ENCODE results near the gene BAIAP2. TPM values are rescaled to one million over a fixed set of nuclear protein-coding genes. Genes with fewer than 3 reads are reported as not detected.

The BAIAP2 gene
- total RNA-seq, 1 experiment from 2014 or later = not detected

DNA sequence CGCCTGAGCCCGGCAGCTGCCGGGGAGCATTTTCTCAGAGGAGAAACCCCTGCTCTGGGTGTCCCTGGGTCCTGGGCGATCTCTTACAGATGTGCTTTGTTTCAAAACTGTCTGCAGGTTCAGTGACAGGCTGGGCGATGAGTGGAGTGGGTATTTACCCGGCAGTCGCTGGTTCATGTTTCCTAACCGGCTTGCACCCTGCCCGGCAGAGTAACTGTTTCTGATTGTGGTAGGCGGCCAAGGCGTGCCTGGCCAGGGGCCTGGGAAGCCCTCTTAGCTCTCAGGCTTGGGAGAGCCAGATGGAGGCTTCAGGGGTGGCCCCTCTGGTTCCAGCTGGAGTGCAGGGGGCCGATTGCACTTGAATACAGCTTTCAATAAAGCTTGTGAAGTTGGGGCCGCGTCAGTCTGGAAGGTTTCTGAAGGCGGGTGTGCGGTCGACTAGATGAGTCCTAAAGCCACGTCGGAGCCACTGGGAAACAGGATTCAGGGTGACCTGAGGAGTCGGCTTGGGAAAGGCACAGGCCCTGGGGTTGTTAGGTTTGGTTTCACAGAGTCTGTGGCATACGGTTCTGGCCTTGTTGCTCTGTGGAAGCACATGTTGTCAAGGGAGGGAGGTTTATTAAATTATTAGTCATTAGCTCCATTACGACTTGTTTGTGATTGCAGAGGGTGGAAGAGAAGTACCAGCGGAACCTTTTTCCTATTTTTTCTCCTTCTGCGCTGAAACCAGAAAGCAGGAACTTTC lies 1.4 kb downstream of the BAIAP2 start:
- H3K4me2 ChIP-seq (ENCODE audit: low read depth, low read length, poor library complexity, severe bottlenecking) = no peak overlapping the region
- H3K27ac ChIP-seq (ENCODE audit: low read length) = no peak overlapping the region
- no peak overlapping the region for H3K9ac ChIP-seq (ENCODE audit: low read length)
- no peaks in the 10 kb centered on the region for H3K9me2 ChIP-seq (replicated peaks; ENCODE audit: insufficient read depth, low read length)
- no peak overlapping the region for H3K4me3 ChIP-seq (ENCODE audit: low read length)
- no peaks in the 10 kb centered on the region for H3K36me3 ChIP-seq (ENCODE audit: insufficient read depth, low read length)
- no peaks in the 10 kb centered on the region for H3K27me3 ChIP-seq (ENCODE audit: low read length)
- no peak for DNase-seq
- H3K79me2 ChIP-seq (ENCODE audit: low read length) = no peaks in the 10 kb centered on the region
- H4K20me1 ChIP-seq (ENCODE audit: insufficient read depth, low read depth, low read length) = no peaks in the 10 kb centered on the region
- peaks cover 5% of the 10 kb centered on the region for H3K4me1 ChIP-seq (ENCODE audit: low read length)
- H2AFZ ChIP-seq (ENCODE audit: low read length) = no peak overlapping the region
- no peaks in the 10 kb centered on the region for H3K9me3 ChIP-seq (ENCODE audit: low read length)

DNA sequence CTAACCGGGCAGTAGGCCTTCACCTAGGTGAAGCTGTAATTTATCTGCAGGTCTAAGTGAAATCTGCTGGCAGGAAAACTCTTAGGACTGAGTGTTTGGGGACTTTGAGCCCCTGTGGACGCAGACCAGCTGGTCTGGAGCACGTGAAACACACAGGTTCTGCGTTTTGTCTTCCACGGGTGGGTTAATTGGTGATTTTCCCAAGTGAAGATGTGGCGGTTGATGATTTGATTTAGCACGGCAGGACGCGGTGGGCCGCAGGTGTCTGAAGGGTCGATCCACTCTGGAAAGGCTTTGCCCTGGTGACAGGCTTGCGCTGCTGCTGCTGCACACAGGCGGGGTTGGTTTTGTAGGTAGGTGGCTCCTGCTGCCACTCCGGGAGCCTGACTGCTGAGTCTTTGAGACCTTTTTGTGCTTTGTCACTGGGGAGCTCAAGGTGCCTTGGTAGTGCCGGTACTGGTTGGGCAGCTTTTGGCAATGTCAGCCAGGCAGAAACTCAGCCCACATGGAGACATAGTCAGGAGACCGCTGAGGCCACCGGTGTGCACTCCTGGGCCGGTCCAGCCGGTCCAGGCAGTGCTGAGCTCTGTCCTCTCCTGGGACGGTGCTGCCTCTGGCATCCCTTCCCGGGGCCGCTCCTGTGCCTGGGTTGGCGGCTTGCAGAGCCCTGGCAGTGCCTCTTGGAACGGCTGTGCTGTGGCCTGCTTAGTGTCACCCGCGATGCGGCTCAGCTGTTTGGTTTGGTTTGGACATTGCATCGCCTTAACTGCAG lies 2.3 kb downstream of the BAIAP2 start:
- no peaks in the 10 kb centered on the region for H4K20me1 ChIP-seq (ENCODE audit: insufficient read depth, low read depth, low read length)
- H3K9me3 ChIP-seq (ENCODE audit: low read length) = no peaks in the 10 kb centered on the region
- no peaks in the 10 kb centered on the region for H3K9me2 ChIP-seq (replicated peaks; ENCODE audit: insufficient read depth, low read length)
- H3K4me1 ChIP-seq (ENCODE audit: low read length) = peaks cover 5% of the 10 kb centered on the region
- no peak overlapping the region for H3K4me3 ChIP-seq (ENCODE audit: low read length)
- H3K4me2 ChIP-seq (ENCODE audit: low read depth, low read length, poor library complexity, severe bottlenecking) = no peak overlapping the region
- no peak overlapping the region for H2AFZ ChIP-seq (ENCODE audit: low read length)
- H3K9ac ChIP-seq (ENCODE audit: low read length) = no peak overlapping the region
- no peaks in the 10 kb centered on the region for H3K27me3 ChIP-seq (ENCODE audit: low read length)
- H3K79me2 ChIP-seq (ENCODE audit: low read length) = no peaks in the 10 kb centered on the region
- no peak overlapping the region for H3K27ac ChIP-seq (ENCODE audit: low read length)
- no peak for DNase-seq
- H3K36me3 ChIP-seq (ENCODE audit: insufficient read depth, low read length) = no peaks in the 10 kb centered on the region

DNA sequence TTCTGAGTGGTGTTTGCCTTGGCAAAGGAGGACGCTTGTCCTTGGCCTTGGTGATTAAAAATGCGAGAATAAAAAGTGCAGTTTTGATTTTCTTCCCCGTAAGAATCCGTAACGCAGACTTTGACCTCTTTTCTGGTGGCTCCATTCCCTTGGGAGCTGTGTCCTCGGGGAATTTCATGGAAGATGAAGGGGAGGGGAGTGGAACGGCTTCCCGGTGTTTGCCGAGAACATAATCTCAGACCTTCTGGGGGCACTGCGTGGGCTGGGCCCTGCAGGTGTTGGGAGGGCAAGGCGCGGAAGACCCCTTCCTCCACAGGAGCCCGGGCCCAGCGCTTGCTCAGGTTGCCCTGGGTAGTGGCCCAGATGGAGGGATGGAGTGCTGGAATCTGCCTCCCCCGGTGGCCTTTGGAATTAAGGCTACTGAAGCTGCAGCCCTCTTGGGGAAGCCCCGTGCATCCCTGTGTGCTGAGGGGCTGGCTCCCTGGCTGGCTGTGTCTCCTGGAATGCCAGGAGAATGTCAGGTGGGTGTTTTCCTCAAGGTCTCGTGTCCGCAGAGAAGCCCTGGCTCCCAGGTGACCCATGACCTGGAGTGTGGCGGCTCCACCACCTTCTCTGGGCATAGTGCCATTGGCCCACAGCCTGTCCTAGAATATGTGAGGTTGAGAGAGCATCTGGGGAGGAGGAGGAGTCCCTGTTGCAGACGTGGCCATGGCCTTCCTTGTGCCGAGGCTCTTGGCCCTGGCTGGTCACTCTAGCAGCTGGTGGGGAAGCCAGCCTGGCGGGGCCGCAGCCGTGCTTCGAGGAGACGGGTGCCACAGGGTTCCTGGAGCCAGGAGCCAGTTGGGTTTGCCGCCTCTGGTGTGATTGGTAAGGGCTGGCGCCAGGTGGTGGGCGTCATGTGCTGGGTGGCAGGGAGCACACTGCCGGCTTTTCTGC lies 3.1 kb downstream of the BAIAP2 start:
- no peak overlapping the region for H3K4me3 ChIP-seq (ENCODE audit: low read length)
- no peaks in the 10 kb centered on the region for H3K36me3 ChIP-seq (ENCODE audit: insufficient read depth, low read length)
- H3K9ac ChIP-seq (ENCODE audit: low read length) = no peak overlapping the region
- H2AFZ ChIP-seq (ENCODE audit: low read length) = no peak overlapping the region
- H3K4me2 ChIP-seq (ENCODE audit: low read depth, low read length, poor library complexity, severe bottlenecking) = no peak overlapping the region
- no peak overlapping the region for H3K27ac ChIP-seq (ENCODE audit: low read length)
- H3K27me3 ChIP-seq (ENCODE audit: low read length) = no peaks in the 10 kb centered on the region
- peaks cover 5% of the 10 kb centered on the region for H3K4me1 ChIP-seq (ENCODE audit: low read length)
- no peaks in the 10 kb centered on the region for H3K9me2 ChIP-seq (replicated peaks; ENCODE audit: insufficient read depth, low read length)
- H3K79me2 ChIP-seq (ENCODE audit: low read length) = no peaks in the 10 kb centered on the region
- H4K20me1 ChIP-seq (ENCODE audit: insufficient read depth, low read depth, low read length) = no peaks in the 10 kb centered on the region
- no peak for DNase-seq
- H3K9me3 ChIP-seq (ENCODE audit: low read length) = no peaks in the 10 kb centered on the region

DNA sequence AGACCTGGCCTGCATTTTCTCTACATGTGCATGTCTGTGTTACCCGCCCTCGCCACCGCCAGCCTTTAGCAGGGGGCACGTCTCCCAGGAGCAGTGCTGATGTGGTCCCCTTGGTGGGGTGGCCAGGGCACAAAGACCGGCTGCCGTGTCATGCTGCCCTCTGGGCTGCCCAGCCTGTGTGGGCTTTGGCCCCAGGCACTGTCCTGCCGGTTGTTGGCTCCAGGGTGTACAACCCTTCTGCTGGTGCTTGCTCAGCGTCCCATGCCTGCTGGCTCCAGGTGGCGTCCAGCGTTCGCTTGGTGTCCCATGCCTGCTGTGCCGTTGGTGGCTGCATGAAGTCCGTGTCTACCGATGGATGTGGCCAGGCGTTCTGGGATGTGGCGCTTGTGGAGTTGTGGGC lies 4.1 kb downstream of the BAIAP2 start:
- Histone ChIP-seq H3K4me2 (ENCODE audit: low read depth, low read length, poor library complexity, severe bottlenecking) (no peak overlapping the region), H3K9ac (ENCODE audit: low read length) (no peak overlapping the region), H4K20me1 (ENCODE audit: insufficient read depth, low read depth, low read length) (no peaks in the 10 kb centered on the region), H3K27ac (ENCODE audit: low read length) (no peak overlapping the region), H3K9me2 (replicated peaks; ENCODE audit: insufficient read depth, low read length) (no peaks in the 10 kb centered on the region), H3K4me3 (ENCODE audit: low read length) (no peak overlapping the region), H3K27me3 (ENCODE audit: low read length) (no peaks in the 10 kb centered on the region), H3K36me3 (ENCODE audit: insufficient read depth, low read length) (no peaks in the 10 kb centered on the region), H3K4me1 (ENCODE audit: low read length) (peaks cover 3% of the 10 kb centered on the region), H3K79me2 (ENCODE audit: low read length) (no peaks in the 10 kb centered on the region), H2AFZ (ENCODE audit: low read length) (no peak overlapping the region), H3K9me3 (ENCODE audit: low read length) (no peaks in the 10 kb centered on the region)
- no peak for DNase-seq

DNA sequence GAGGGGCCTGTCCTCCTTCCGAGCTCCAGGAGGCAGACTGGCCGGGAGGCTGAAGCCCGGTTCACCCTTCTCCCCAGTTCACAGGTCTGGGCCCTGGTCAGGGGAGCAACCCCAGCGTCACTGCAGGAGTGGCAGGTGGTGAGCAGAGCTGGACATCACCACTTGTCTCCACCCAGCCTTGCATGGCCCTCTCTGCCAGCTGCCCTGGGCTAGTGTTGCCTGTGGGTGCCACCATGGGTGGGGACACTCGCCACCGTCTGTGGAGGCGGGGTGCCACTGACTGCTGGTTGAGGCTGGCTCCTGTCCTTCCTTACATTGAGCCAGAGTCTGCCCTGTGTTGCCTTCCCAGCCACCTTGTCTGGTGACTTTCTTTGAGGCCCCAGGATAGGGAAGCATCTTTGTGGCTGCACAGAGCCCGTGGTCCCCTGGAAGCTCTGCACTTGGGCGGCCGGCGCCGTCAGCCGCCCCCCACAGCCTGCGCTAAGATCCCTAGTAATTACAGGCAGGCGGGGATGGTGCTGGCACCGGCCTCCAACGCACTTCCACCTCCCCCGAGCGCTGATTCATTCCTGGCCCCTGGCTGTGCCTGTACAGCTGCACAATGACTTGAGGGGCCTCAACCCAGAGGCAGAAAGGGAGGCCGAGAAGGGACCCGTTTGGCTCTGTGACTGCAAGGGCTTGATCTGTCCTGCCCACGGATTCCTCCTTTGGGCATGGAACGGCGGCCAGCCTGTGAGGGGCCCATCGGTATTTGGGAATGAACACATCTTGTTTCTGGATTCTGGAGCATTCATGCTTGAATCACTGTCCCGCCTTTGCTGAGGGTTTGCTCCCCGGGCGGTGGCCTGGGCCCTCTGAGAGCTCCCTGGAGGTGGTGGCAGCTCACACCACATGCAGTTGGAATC lies 5.2 kb downstream of the BAIAP2 start:
- no peak for DNase-seq
- no peaks in the 10 kb centered on the region for H4K20me1 ChIP-seq (ENCODE audit: insufficient read depth, low read depth, low read length)
- no peak overlapping the region for H3K4me2 ChIP-seq (ENCODE audit: low read depth, low read length, poor library complexity, severe bottlenecking)
- no peak overlapping the region for H3K4me3 ChIP-seq (ENCODE audit: low read length)
- H3K27me3 ChIP-seq (ENCODE audit: low read length) = no peaks in the 10 kb centered on the region
- no peaks in the 10 kb centered on the region for H3K9me2 ChIP-seq (replicated peaks; ENCODE audit: insufficient read depth, low read length)
- H3K4me1 ChIP-seq (ENCODE audit: low read length) = no peaks in the 10 kb centered on the region
- no peaks in the 10 kb centered on the region for H3K79me2 ChIP-seq (ENCODE audit: low read length)
- H3K27ac ChIP-seq (ENCODE audit: low read length) = no peak overlapping the region
- H3K9me3 ChIP-seq (ENCODE audit: low read length) = no peaks in the 10 kb centered on the region
- H2AFZ ChIP-seq (ENCODE audit: low read length) = no peak overlapping the region
- no peak overlapping the region for H3K9ac ChIP-seq (ENCODE audit: low read length)
- no peaks in the 10 kb centered on the region for H3K36me3 ChIP-seq (ENCODE audit: insufficient read depth, low read length)

DNA sequence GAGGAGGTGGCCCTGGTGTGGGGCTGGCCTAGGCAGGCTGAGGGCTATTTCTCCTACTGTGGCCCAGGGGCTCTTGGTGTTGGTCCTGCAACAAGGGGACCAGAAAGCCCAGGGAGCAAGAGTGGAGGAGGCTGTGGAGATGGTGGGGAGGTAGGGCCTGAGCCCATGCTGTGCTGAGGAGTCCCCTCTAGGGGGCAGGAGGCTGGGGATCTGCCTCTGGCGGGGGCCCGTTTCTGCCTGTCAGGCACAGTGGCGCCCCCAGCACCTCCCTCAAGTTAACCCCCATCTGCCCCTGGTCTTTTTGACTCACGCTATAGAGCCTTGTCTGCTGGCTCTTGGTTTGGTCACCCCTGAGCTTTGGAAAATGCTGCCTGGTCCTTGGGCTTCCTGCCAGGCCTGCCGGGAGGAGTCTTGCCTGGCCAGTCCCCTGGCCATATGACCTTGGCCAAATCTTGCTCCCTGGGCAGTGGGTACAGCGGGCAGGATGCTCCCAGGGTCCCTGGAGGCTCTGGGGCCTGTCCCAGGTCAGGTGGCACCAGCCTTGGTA lies 5.9 kb downstream of the BAIAP2 start:
- Histone ChIP-seq H2AFZ (ENCODE audit: low read length) (no peak overlapping the region), H3K9me2 (replicated peaks; ENCODE audit: insufficient read depth, low read length) (no peaks in the 10 kb centered on the region)

DNA sequence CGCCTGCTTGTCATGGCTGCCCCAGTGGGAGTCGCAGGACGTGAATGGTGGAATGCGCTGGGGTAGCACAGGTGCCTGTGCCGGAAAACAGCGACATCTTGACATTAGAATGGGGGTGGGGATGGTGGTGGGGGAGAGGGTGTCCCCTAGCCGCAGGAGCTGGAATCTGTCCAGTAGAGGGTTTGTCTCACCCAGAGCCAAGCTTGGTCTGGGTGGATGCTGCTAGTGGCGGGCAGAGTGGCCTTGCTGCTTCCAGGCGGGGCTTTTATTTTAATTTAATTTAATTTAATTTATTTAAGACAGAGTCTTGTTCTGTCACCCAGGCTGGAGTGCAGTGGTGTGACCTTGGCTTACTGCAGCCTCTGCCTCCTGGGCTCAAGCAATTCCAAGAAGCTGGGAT lies 7.7 kb downstream of the BAIAP2 start:
- H3K4me2 ChIP-seq (ENCODE audit: low read depth, low read length, poor library complexity, severe bottlenecking) = no peak overlapping the region
- no peak overlapping the region for H3K27ac ChIP-seq (ENCODE audit: low read length)

More for the DNA sequence above, 5.9 kb downstream of the BAIAP2 start:
- no peak overlapping the region for H3K4me2 ChIP-seq (ENCODE audit: low read depth, low read length, poor library complexity, severe bottlenecking)
- peak; percentile 77 for DNase-seq
- no peak overlapping the region for H3K27ac ChIP-seq (ENCODE audit: low read length)
- H3K36me3 ChIP-seq (ENCODE audit: insufficient read depth, low read length) = no peaks in the 10 kb centered on the region
- H3K9me3 ChIP-seq (ENCODE audit: low read length) = no peaks in the 10 kb centered on the region
- H3K27me3 ChIP-seq (ENCODE audit: low read length) = no peaks in the 10 kb centered on the region
- H3K4me3 ChIP-seq (ENCODE audit: low read length) = no peak overlapping the region
- no peaks in the 10 kb centered on the region for H4K20me1 ChIP-seq (ENCODE audit: insufficient read depth, low read depth, low read length)
- no peak overlapping the region for H3K9ac ChIP-seq (ENCODE audit: low read length)
- H3K4me1 ChIP-seq (ENCODE audit: low read length) = no peaks in the 10 kb centered on the region
- H3K79me2 ChIP-seq (ENCODE audit: low read length) = no peaks in the 10 kb centered on the region

More for the DNA sequence above, 7.7 kb downstream of the BAIAP2 start:
- no peaks in the 10 kb centered on the region for H4K20me1 ChIP-seq (ENCODE audit: insufficient read depth, low read depth, low read length)
- no peaks in the 10 kb centered on the region for H3K4me1 ChIP-seq (ENCODE audit: low read length)
- no peak overlapping the region for H3K9ac ChIP-seq (ENCODE audit: low read length)
- no peak overlapping the region for H3K4me3 ChIP-seq (ENCODE audit: low read length)
- no peaks in the 10 kb centered on the region for H3K36me3 ChIP-seq (ENCODE audit: insufficient read depth, low read length)
- no peaks in the 10 kb centered on the region for H3K27me3 ChIP-seq (ENCODE audit: low read length)
- no peaks in the 10 kb centered on the region for H3K9me3 ChIP-seq (ENCODE audit: low read length)
- no peaks in the 10 kb centered on the region for H3K79me2 ChIP-seq (ENCODE audit: low read length)
- DNase-seq = no peak
- H2AFZ ChIP-seq (ENCODE audit: low read length) = no peak overlapping the region
- no peaks in the 10 kb centered on the region for H3K9me2 ChIP-seq (replicated peaks; ENCODE audit: insufficient read depth, low read length)

Data from Karpas-422 (cell line).